Heart right ventricle (tissue), 16 donors: ENCODE data around the gene UTS2B. TPM values are rescaled to one million over a fixed set of nuclear protein-coding genes. Genes with fewer than 3 reads are reported as not detected.
"Not testable (repeated sequence)": the region's sequence is repeated elsewhere in the genome, so short reads cannot be mapped to it uniquely, and the experiment has no call there.

Experiments
- ATAC-seq, 8 donors: fragments of 200-7000 bp; cut with Tn5 transposase; one replicate each; pipeline ENCODE4 v1.9.1; 2020; ENCODE audit warnings: mild to moderate bottlenecking in 8 of 8, moderate library complexity in 8 of 8, moderate number of reproducible peaks in 1 of 8
- DNase-seq, 2 donors: peaks; one replicate each; pipeline ENCODE4 v3.0.0-alpha.2; 2020
- H3K27ac ChIP-seq, 10 donors: fragments of 200-600 bp; sonication (generic) in 2 of 10; one replicate each; pipeline versions ENCODE4 v1.5.0 to v1.8.0; 2020 to 2022; ENCODE audit warnings: mild to moderate bottlenecking in 3 of 10
- H3K27me3 ChIP-seq, 7 donors: fragments of 200-600 bp; one replicate each; pipeline ENCODE4 v1.8.0; 2021 to 2022; ENCODE audit warnings: mild to moderate bottlenecking in 2 of 7
- H3K36me3 ChIP-seq, 9 donors: fragments of 200-600 bp; sonication (generic) in 1 of 9; one replicate each; pipeline versions ENCODE4 v1.5.0 to v1.8.0; 2020 to 2022; ENCODE audit warnings: mild to moderate bottlenecking in 2 of 9
- H3K4me1 ChIP-seq, 9 donors: fragments of 200-600 bp; sonication (generic) in 1 of 9; one replicate each; pipeline versions ENCODE4 v1.5.0 to v1.8.0; 2020 to 2022; ENCODE audit warnings: mild to moderate bottlenecking in 4 of 9
- H3K4me3 ChIP-seq, 10 donors: fragments of 200-600 bp; sonication (generic) in 2 of 10; one replicate each; pipeline versions ENCODE4 v1.5.0 to v1.8.0; 2020 to 2022; ENCODE audit warnings: mild to moderate bottlenecking in 7 of 10, moderate library complexity in 2 of 10
- H3K9me3 ChIP-seq, 11 donors: fragments of 200-600 bp in 10 of 11; sonication (generic) in 2 of 11; one replicate each; pipeline versions ENCODE4 v1.5.0 to v1.8.0; 2013 to 2022; ENCODE audit warnings: mild to moderate bottlenecking in 2 of 11, control low read depth in 1 of 11, moderate library complexity in 1 of 11
- CTCF ChIP-seq, 9 donors: fragments of 200-600 bp; sonication (generic) in 2 of 9; IDR thresholded peaks; one replicate each; pipeline versions ENCODE4 v1.5.0 to v1.8.0; 2021 to 2022; ENCODE audit warnings: antibody characterized with exemption in 9 of 9, mild to moderate bottlenecking in 5 of 9, moderate library complexity in 1 of 9
- WGBS, 2 donors: extraction: QIAGEN DNeasy Blood & Tissue Kit; methylation state at CpG; one replicate each; pipeline ENCODE4 v1.1.7; 2013; ENCODE audit warnings: inconsistent platforms in 1 of 2; 5-methylcytosine and 5-hydroxymethylcytosine counted together
- intact Hi-C, 10 donors: fragments of 100-400 bp; cut with DNase I; formaldehyde crosslinking; loops; one replicate each; pipeline versions ENCODE4 v1.11.1 to v1.14.2; 2022
- polyA plus RNA-seq, 2 donors: library from polyadenylated mRNA; stranded (reverse); fragments of 200-250 nt; gene quantifications; one replicate each; pipeline ENCODE4 v1.2.3, GENCODE V29; 2013
- total RNA-seq, 10 donors: library from RNA; stranded (reverse); fragmentation: NEBNext Ultra II Directional in 3 of 10; extraction: Animal tissue kit (Norgen Biotek cat#: 25700) in 3 of 10; gene quantifications; one replicate each; pipeline versions ENCODE4 v1.2.1 to v1.2.4, GENCODE V29; 2021 to 2023
- donor health status: Arrhythmogenic right ventricular cardiomyopathy.
- donor health status: ischemic (EF 13 %, LVEDD 7.1; RV severe dilation, severe dysfunction).
- donor health status: healthy with polysubstance abuse.
- donor health status: DM: no; HTN: yes; CAD: no.
- donor health status: DM: no; HTN: no; CAD: no.
- donor health status: ischemic (EF 25% LVEDD 6.9; RV normal size, moderate dysfunction).
- donor health status: ischemic (EF 25% LVEDD 5.7; RV mildly dilated, moderate dysfunction).
- donor health status: healthy.
- donor health status: DM: yes; HTN: yes; CAD: no.
- donor health status: Ischemic cardiomyopathy.
- donor health status: ischemic (EF 35%, LVEDD 5.7; RV mildly dilated, moderate dysfunction).
- donor health status: nonischemic (EF 11% LVEDD 7.7; RV severe dilation, severe dysfunction).
- donor health status: DM: yes; HTN: yes; CAD: no.
- donor health status: PGD.
- donor health status: ischemic (EF 29% LVEDD 5.4; RV normal size, mild dysfunction).
- donor health status: nonischemic (EF 23%, LVEDD 6.1; RV moderate dilation, normal function).

UTS2B gene
- total and polyA plus RNA-seq, 12 donors = 0.10 to 0.53 (median 0.25) TPM; not detected in 5

- intact Hi-C loops = no loop called here
- Histone ChIP-seq H3K27me3 (no peaks in the 10 kb centered on the region), H3K4me1 (no peaks in the 10 kb centered on the region)
Measured at GRCh38 chr3:191275751-191276150, 54.6 kb downstream of the UTS2B start.

GRCh38 chr3:191275244-191275643 lies 55.1 kb downstream of the UTS2B start:
- H3K36me3 ChIP-seq, H3K4me1 ChIP-seq, DNase-seq, H3K27me3 ChIP-seq, H3K27ac ChIP-seq, ATAC-seq, H3K4me3 ChIP-seq, intact Hi-C loops, H3K9me3 ChIP-seq: not testable (repeated sequence)
- WGBS, 2 donors = 95 to 96% methylated on average over 14 of the region's 14 CpGs

More at GRCh38 chr3:191275751-191276150, 54.6 kb downstream of the UTS2B start:
- Histone ChIP-seq H3K9me3 (no peaks in the 10 kb centered on the region), H3K27ac (no peak overlapping the region), H3K4me3 (no peak overlapping the region), H3K36me3 (no peaks in the 10 kb centered on the region)
- DNase-seq (no peak), ATAC-seq (no peak)
- no peak for TF ChIP-seq CTCF (IDR thresholded peaks at IDR 0.05)

GRCh38 chr3:191269289-191270085 lies 60.8 kb downstream of the UTS2B start:
- 73 to 93% methylated on average over 5 of the region's 5 CpGs for WGBS, 2 donors
- Histone ChIP-seq H3K36me3 (no peaks in the 10 kb centered on the region), H3K9me3 (no peaks in the 10 kb centered on the region), H3K27ac (no peak overlapping the region), H3K4me1 (peaks cover 0 to 5% (median 0%) of the 10 kb centered on the region in 9 donors), H3K4me3 (no peak overlapping the region), H3K27me3 (no peaks in the 10 kb centered on the region)
- TF ChIP-seq CTCF (IDR thresholded peaks at IDR 0.05) = no peak
- DNase-seq (no peak), ATAC-seq (no peak)
- intact Hi-C loops = no loop called here

- DNase-seq = no peak
- intact Hi-C loops = no loop called here
- peaks cover 0 to 8% (median 0%) of the 10 kb centered on the region in 9 donors for H3K4me1 ChIP-seq
- H3K9me3 ChIP-seq = no peaks in the 10 kb centered on the region
- TF ChIP-seq CTCF (IDR thresholded peaks at IDR 0.05) = no peak
- ATAC-seq = no peak
- H3K27ac ChIP-seq = no peak overlapping the region
- no peak overlapping the region for H3K4me3 ChIP-seq
- H3K36me3 ChIP-seq = no peaks in the 10 kb centered on the region
- H3K27me3 ChIP-seq = no peaks in the 10 kb centered on the region
Measured at GRCh38 chr3:191268737-191269136, 61.6 kb downstream of the UTS2B start.

- no peaks in the 10 kb centered on the region for H3K36me3 ChIP-seq
- no peak for ATAC-seq
- no peaks in the 10 kb centered on the region for H3K27me3 ChIP-seq
- DNase-seq = no peak
- H3K4me3 ChIP-seq = peak overlapping the region in 2 of 10 donors; percentile 11 to 13
- H3K4me1 ChIP-seq = peaks cover 0 to 26% (median 3%) of the 10 kb centered on the region in 9 donors
- 52 to 72% methylated on average over 3 of the region's 3 CpGs for WGBS, 2 donors
- TF ChIP-seq CTCF (IDR thresholded peaks at IDR 0.05) = no peak
- peak overlapping the region in 2 of 10 donors; percentile 4 to 13 for H3K27ac ChIP-seq
- H3K9me3 ChIP-seq = no peaks in the 10 kb centered on the region
- intact Hi-C loops = no loop called here
Measured at GRCh38 chr3:191263850-191264249, 66.5 kb downstream of the UTS2B start.
